Ishikawa (cell line): ENCODE results near the gene SLC6A12.

Source experiments
- CEBPB ChIP-seq: IDR thresholded peaks from 2 replicates; pipeline ENCODE4 v1.6.1; 2012
- CREB1 ChIP-seq: IDR thresholded peaks from 2 replicates; pipeline ENCODE4 v1.6.1; 2012; ENCODE audit warnings: low read depth
- EGR1 ChIP-seq: IDR thresholded peaks from 2 replicates; pipeline ENCODE4 v1.6.1; 2012
- EP300 ChIP-seq: IDR thresholded peaks from 2 replicates; pipeline ENCODE4 v1.6.1; 2012; ENCODE audit warnings: borderline replicate concordance
- FOXM1 ChIP-seq: IDR thresholded peaks from 2 replicates; pipeline ENCODE4 v1.6.1; 2012; ENCODE audit warnings: low read depth, borderline replicate concordance
- MAX ChIP-seq: IDR thresholded peaks from 2 replicates; pipeline ENCODE4 v1.6.1; 2012
- NFIC ChIP-seq: IDR thresholded peaks from 2 replicates; pipeline ENCODE4 v1.6.1; 2012
- RAD21 ChIP-seq: IDR thresholded peaks from 2 replicates; pipeline ENCODE4 v1.6.1; 2012; ENCODE audit warnings: low read depth
- TAF1 ChIP-seq: IDR thresholded peaks from 2 replicates; pipeline ENCODE4 v1.6.1; 2012; ENCODE audit warnings: low read depth, mild to moderate bottlenecking
- TCF12 ChIP-seq: IDR thresholded peaks from 2 replicates; pipeline ENCODE4 v1.6.1; 2012; ENCODE audit warnings: low read depth
- TEAD4 ChIP-seq: IDR thresholded peaks from 2 replicates; pipeline ENCODE4 v1.6.1; 2012
- YY1 ChIP-seq: IDR thresholded peaks from 2 replicates; pipeline ENCODE4 v1.6.1; 2012; ENCODE audit warnings: low read depth
- ZBTB7A ChIP-seq: IDR thresholded peaks from 2 replicates; pipeline ENCODE4 v1.6.1; 2012; ENCODE audit warnings: low read depth
- TF ChIP-seq, protein P1 (sequence below): IDR thresholded peaks from 2 replicates; pipeline ENCODE4 v1.6.1; 2012
- TF ChIP-seq, protein P2 (sequence below): IDR thresholded peaks from 2 replicates; pipeline ENCODE4 v1.6.1; 2012; ENCODE audit warnings: low read depth, mild to moderate bottlenecking

Gene SLC6A12

DNA sequence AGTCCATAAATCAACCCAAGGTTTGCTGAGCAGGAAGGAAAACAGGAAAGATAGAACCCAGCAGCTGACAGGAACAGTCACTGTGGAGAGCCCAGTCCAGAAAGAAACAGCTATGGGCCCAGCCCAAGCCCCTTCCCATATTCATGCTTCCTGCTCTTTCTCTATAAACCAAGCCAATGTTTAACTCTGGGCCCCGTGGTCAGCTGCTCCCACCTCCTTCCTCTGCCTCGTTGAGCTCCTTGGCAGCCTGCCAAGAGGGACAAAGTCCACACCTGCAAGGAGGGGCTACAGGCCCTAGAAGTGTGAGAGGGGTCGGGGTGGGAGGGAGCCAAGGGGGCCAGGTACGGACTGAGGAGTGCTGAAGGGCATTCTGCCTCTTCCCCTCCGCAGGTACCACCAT, 38.7 kb upstream of the SLC6A12 start:
- TF ChIP-seq ZBTB7A: no peak
- peak; percentile 79 for TF ChIP-seq NFIC

- TF ChIP-seq YY1 (no peak), ZBTB7A (no peak), FOXM1 (no peak)
- TF ChIP-seq, protein P1, sequence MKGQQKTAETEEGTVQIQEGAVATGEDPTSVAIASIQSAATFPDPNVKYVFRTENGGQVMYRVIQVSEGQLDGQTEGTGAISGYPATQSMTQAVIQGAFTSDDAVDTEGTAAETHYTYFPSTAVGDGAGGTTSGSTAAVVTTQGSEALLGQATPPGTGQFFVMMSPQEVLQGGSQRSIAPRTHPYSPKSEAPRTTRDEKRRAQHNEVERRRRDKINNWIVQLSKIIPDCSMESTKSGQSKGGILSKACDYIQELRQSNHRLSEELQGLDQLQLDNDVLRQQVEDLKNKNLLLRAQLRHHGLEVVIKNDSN: no peak
Measured at GRCh38 chr12:247271-247670, 33.3 kb upstream of the SLC6A12 start.

DNA sequence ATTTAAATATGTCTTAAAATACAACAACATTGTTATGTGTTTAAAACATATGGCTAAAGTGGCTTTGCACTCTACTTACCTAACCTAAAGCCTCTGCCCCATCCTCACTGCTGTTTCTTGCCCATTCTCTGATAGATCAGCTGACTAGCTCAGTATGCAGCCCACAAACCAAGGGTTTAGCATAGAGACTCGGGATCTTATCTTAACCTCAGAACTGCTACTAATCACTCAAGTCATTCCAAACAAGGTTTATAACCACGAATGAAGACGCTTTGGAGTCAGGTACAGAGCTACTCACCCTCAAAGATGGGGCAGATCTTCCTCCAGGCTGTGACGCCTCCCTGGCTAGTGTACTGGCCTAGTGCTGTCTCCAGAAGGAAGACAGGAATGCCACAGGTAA, 29.4 kb upstream of the SLC6A12 start:
- TF ChIP-seq EGR1 (no peak), MAX (no peak), RAD21 (no peak), TEAD4 (no peak), CEBPB (no peak), TCF12 (no peak), TAF1 (no peak)
- TF ChIP-seq, protein P1: no peak

DNA sequence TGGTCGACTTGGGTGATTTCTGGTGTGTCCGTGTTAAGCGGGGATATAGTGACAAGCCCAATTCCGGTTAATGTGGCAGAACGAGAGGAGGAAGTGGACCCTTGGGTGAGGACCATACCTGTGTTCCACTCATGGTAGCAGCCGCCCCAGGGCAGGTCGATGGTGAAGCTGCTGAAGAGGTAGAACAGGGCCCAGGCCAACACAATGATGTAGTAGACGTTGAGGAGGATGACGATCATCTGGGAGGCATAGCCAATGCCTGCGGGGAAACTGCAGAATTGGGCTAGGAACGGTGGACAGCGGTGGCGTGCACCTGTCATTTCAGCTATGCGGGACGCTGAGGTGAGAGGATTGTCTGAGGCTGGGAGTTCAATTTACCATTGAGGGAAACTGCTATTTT, 28.5 kb upstream of the SLC6A12 start:
- TF ChIP-seq MAX (no peak), EP300 (no peak), TCF12 (no peak), CEBPB (no peak), ZBTB7A (no peak), CREB1 (no peak), RAD21 (no peak), FOXM1 (no peak), EGR1 (no peak), YY1 (no peak), NFIC (no peak), TAF1 (no peak)
- TF ChIP-seq, protein P1: no peak
- TF ChIP-seq, protein P2, sequence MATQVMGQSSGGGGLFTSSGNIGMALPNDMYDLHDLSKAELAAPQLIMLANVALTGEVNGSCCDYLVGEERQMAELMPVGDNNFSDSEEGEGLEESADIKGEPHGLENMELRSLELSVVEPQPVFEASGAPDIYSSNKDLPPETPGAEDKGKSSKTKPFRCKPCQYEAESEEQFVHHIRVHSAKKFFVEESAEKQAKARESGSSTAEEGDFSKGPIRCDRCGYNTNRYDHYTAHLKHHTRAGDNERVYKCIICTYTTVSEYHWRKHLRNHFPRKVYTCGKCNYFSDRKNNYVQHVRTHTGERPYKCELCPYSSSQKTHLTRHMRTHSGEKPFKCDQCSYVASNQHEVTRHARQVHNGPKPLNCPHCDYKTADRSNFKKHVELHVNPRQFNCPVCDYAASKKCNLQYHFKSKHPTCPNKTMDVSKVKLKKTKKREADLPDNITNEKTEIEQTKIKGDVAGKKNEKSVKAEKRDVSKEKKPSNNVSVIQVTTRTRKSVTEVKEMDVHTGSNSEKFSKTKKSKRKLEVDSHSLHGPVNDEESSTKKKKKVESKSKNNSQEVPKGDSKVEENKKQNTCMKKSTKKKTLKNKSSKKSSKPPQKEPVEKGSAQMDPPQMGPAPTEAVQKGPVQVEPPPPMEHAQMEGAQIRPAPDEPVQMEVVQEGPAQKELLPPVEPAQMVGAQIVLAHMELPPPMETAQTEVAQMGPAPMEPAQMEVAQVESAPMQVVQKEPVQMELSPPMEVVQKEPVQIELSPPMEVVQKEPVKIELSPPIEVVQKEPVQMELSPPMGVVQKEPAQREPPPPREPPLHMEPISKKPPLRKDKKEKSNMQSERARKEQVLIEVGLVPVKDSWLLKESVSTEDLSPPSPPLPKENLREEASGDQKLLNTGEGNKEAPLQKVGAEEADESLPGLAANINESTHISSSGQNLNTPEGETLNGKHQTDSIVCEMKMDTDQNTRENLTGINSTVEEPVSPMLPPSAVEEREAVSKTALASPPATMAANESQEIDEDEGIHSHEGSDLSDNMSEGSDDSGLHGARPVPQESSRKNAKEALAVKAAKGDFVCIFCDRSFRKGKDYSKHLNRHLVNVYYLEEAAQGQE: no peak

DNA sequence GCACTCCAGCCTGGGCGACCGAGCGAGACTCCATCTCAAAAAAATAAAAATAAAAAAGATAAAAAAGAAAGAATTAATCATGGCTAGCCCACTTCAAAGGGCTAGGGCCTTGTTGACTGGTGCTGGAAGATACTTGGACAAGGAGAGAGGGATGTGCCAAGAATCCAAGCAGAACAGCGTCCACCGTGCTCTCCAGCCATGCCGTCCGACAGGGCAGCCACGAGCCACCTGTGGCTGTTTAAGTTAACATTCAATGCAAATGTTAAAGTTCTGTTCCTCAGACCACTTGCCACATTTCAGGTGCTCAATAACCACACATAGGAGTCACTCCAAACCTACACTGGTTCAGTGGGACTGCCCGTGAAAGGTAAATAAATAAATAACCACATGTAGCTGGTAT, 27.3 kb upstream of the SLC6A12 start:
- TF ChIP-seq NFIC (no peak), TEAD4 (no peak), TCF12 (no peak), CEBPB (no peak), ZBTB7A (no peak), EGR1 (no peak), FOXM1 (no peak), CREB1 (no peak)

GRCh38 chr12:240566-240965, 26.6 kb upstream of the SLC6A12 start:
- TF ChIP-seq EGR1: no peak
- TF ChIP-seq, protein P1: no peak
- TF ChIP-seq CEBPB: no peak
- TF ChIP-seq TCF12: no peak
- TF ChIP-seq MAX: no peak
- TF ChIP-seq CREB1: no peak
- no peak for TF ChIP-seq RAD21
- TF ChIP-seq, protein P2: no peak
- TF ChIP-seq FOXM1: no peak
- TF ChIP-seq NFIC: no peak
- no peak for TF ChIP-seq TAF1
- no peak for TF ChIP-seq TEAD4
- TF ChIP-seq EP300: no peak
- no peak for TF ChIP-seq YY1
- no peak for TF ChIP-seq ZBTB7A
